Spleen (tissue), 11 donors: ENCODE measurements around the gene SERPINH1. TPM values are rescaled to one million over a fixed set of nuclear protein-coding genes. Genes with fewer than 3 reads are reported as not detected.

Experiments used
- DNase-seq: peaks from one replicate; pipeline ENCODE4 v3.0.0-alpha.2; 2020
- H3K27ac ChIP-seq, 8 donors: fragments of 200-600 bp; sonication (generic) in 7 of 8; 1 replicate in 4 of 8; 2 replicates in 4 of 8; pipeline versions ENCODE4 v1.5.0 to v1.8.0; 2016 to 2021; ENCODE audit warnings: inconsistent platforms in 4 of 8, mild to moderate bottlenecking in 4 of 8, moderate library complexity in 1 of 8
- H3K27me3 ChIP-seq, 7 donors: fragments of 200-600 bp; sonication (generic) in 6 of 7; replicated peaks in 1 of 7; 1 replicate in 4 of 7; 2 replicates in 3 of 7; pipeline versions ENCODE4 v1.5.0 to v1.8.0; 2016 to 2021; ENCODE audit warnings: inconsistent platforms in 3 of 7, mild to moderate bottlenecking in 1 of 7
- H3K36me3 ChIP-seq, 6 donors: fragments of 200-600 bp; sonication (generic) in 5 of 6; 1 replicate in 4 of 6; 2 replicates in 2 of 6; pipeline versions ENCODE4 v1.5.0 to v1.8.0; 2016 to 2021; ENCODE audit warnings: inconsistent platforms in 2 of 6
- H3K4me1 ChIP-seq, 6 donors: fragments of 200-600 bp; sonication (generic) in 5 of 6; 1 replicate in 3 of 6; 2 replicates in 3 of 6; pipeline versions ENCODE4 v1.5.0 to v1.8.0; 2016 to 2021; ENCODE audit warnings: inconsistent platforms in 3 of 6
- H3K4me3 ChIP-seq, 8 donors: fragments of 200-600 bp; sonication (generic) in 7 of 8; 1 replicate in 4 of 8; 2 replicates in 4 of 8; pipeline versions ENCODE4 v1.5.0 to v1.8.0; 2016 to 2021; ENCODE audit warnings: inconsistent platforms in 4 of 8, mild to moderate bottlenecking in 4 of 8, moderate library complexity in 2 of 8
- H3K9me3 ChIP-seq, 8 donors: fragments of 200-600 bp; sonication (generic) in 7 of 8; 1 replicate in 4 of 8; 2 replicates in 4 of 8; pipeline versions ENCODE4 v1.5.0 to v1.8.0; 2016 to 2021; ENCODE audit warnings: inconsistent platforms in 4 of 8
- CTCF ChIP-seq, 11 experiments: fragments of 200-600 bp in 7 of 11; fragments of 450-650 bp in 4 of 11; sonication (generic) in 4 of 11; IDR thresholded peaks in 8 of 11; conservative IDR thresholded peaks in 3 of 11; 1 replicate in 7 of 11; 2 replicates in 4 of 11; pipeline versions ENCODE4 v1.4.0 to v1.8.0; 2016 to 2021; ENCODE audit warnings: antibody characterized with exemption in 11 of 11, inconsistent platforms in 4 of 11, mild to moderate bottlenecking in 1 of 11
- POLR2A ChIP-seq, 3 donors: fragments of 450-650 bp; IDR thresholded peaks; one replicate each; pipeline ENCODE4 v1.5.1; 2017; ENCODE audit warnings: antibody characterized with exemption in 3 of 3, mild to moderate bottlenecking in 1 of 3
- POLR2AphosphoS5 ChIP-seq, 3 donors: sonication (generic); formaldehyde crosslinking; IDR thresholded peaks; one replicate each; pipeline ENCODE4 v1.5.1; 2017; ENCODE audit warnings: antibody characterized with exemption in 3 of 3
- WGBS, 5 donors: extraction: QIAGEN DNeasy Blood & Tissue Kit in 3 of 5; methylation state at CpG; one replicate each; pipeline versions ENCODE4 v1.1.5 to v1.1.7; 2013 to 2018; 5-methylcytosine and 5-hydroxymethylcytosine counted together
- intact Hi-C: fragments of 100-400 bp; cut with DNase I; formaldehyde crosslinking; loops from one replicate; pipeline ENCODE4 v1.15.0; 2023; ENCODE audit warnings: low total_unique reads
- polyA plus RNA-seq, 3 donors: library from polyadenylated mRNA; stranded (reverse); fragments of 200-250 nt; gene quantifications; one replicate each; pipeline ENCODE4 v1.2.1, GENCODE V29; 2013
- total RNA-seq, 7 donors: library from RNA; depleted of rRNA in 3 of 7; stranded (reverse); fragments of >200 nt in 3 of 7; fragmentation: NEBNext Ultra II Directional in 4 of 7; extraction: Animal tissue kit (Norgen Biotek cat#: 25700) in 4 of 7; gene quantifications; one replicate each; pipeline versions ENCODE4 v1.1.0 to v1.2.1, GENCODE V29; 2016 to 2021
- donor health status: healthy with polysubstance abuse.
- donor health status: DM: no; HTN: no; CAD: no; lungs with moderate emphysema.
- donor health status: DM: no; HTN: no; CAD: no.
- donor health status: Bipolar disorder and iron deficiency.
- donor health status: healthy.
- donor health status: DM: no; HTN: no; CAD: no.
- donor health status: DM: yes; HTN: yes; CAD: no.

The SERPINH1 gene
- total and polyA plus RNA-seq, 10 donors: 19.0 to 145 (median 69.4) TPM

- Histone ChIP-seq H3K4me3 (no peak overlapping the region), H3K27ac (no peak overlapping the region), H3K4me1 (peaks cover 8 to 27% (median 18%) of the 10 kb centered on the region in 6 donors), H3K27me3 (peaks cover 0 to 8% (median 0%) of the 10 kb centered on the region in 7 donors), H3K9me3 (no peaks in the 10 kb centered on the region), H3K36me3 (no peaks in the 10 kb centered on the region)
- no peak for DNase-seq
- WGBS, 5 donors: 80 to 100% (median 89%) methylated on average over 1 of the region's 1 CpG; no CpG with 5 or more reads in 1 of the 5 donors
- TF ChIP-seq POLR2AphosphoS5 (IDR thresholded peaks at IDR 0.05): no peak
- TF ChIP-seq CTCF (IDR thresholded peaks at IDR 0.05 in 8 of 11, conservative IDR thresholded peaks at IDR 0.05 in 3 of 11): no peak
- no peak for TF ChIP-seq POLR2A (IDR thresholded peaks at IDR 0.05)
- intact Hi-C loops: loop anchor here (10.0 kb wide), 1 partner anchor 53 kb away; no protein-coding TSS in a partner anchor
Observed at GRCh38 chr11:75542088-75542438, 20.0 kb upstream of the SERPINH1 start.

GRCh38 chr11:75543806-75544205 lies 18.2 kb upstream of the SERPINH1 start:
- peaks cover 0 to 21% (median 6%) of the 10 kb centered on the region in 6 donors for H3K4me1 ChIP-seq
- no peak overlapping the region for H3K27ac ChIP-seq
- H3K4me3 ChIP-seq: no peak overlapping the region
- intact Hi-C loops: loop anchor here (10.0 kb wide), 1 partner anchor 51 kb away; no protein-coding TSS in a partner anchor
- no peaks in the 10 kb centered on the region for H3K36me3 ChIP-seq
- no peaks in the 10 kb centered on the region for H3K9me3 ChIP-seq
- WGBS, 5 donors: 82 to 91% (median 88%) methylated on average over 6 of the region's 6 CpGs
- DNase-seq: no peak
- TF ChIP-seq CTCF (IDR thresholded peaks at IDR 0.05 in 8 of 11, conservative IDR thresholded peaks at IDR 0.05 in 3 of 11) (no peak), POLR2AphosphoS5 (IDR thresholded peaks at IDR 0.05) (no peak), POLR2A (IDR thresholded peaks at IDR 0.05) (no peak)
- peaks cover 0 to 8% (median 0%) of the 10 kb centered on the region in 7 donors for H3K27me3 ChIP-seq

GRCh38 chr11:75547177-75547576 lies 14.9 kb upstream of the SERPINH1 start:
- Histone ChIP-seq H3K36me3 (no peaks in the 10 kb centered on the region), H3K9me3 (no peaks in the 10 kb centered on the region), H3K27ac (no peak overlapping the region), H3K4me3 (no peak overlapping the region), H3K4me1 (peaks cover 0 to 21% (median 5%) of the 10 kb centered on the region in 6 donors), H3K27me3 (peaks cover 0 to 8% (median 0%) of the 10 kb centered on the region in 7 donors)
- TF ChIP-seq POLR2A (IDR thresholded peaks at IDR 0.05) (no peak), CTCF (IDR thresholded peaks at IDR 0.05 in 8 of 11, conservative IDR thresholded peaks at IDR 0.05 in 3 of 11) (no peak), POLR2AphosphoS5 (IDR thresholded peaks at IDR 0.05) (no peak)
- no peak for DNase-seq
- 94 to 97% (median 95%) methylated on average over 1 of the region's 1 CpG for WGBS, 5 donors
- intact Hi-C loops: loop anchor here (10.0 kb wide), 1 partner anchor 48 kb away; no protein-coding TSS in a partner anchor

GRCh38 chr11:75547617-75548058 lies 14.4 kb upstream of the SERPINH1 start:
- no peak overlapping the region for H3K4me3 ChIP-seq
- DNase-seq: no peak
- H3K4me1 ChIP-seq: peaks cover 0 to 17% (median 5%) of the 10 kb centered on the region in 6 donors
- intact Hi-C loops: loop anchor here (10.0 kb wide), 1 partner anchor 47 kb away; no protein-coding TSS in a partner anchor
- H3K27ac ChIP-seq: no peak overlapping the region
- H3K36me3 ChIP-seq: no peaks in the 10 kb centered on the region
- peaks cover 0 to 8% (median 0%) of the 10 kb centered on the region in 7 donors for H3K27me3 ChIP-seq
- TF ChIP-seq POLR2AphosphoS5 (IDR thresholded peaks at IDR 0.05) (peak in 2 of 3 donors; percentile 15 to 21), CTCF (IDR thresholded peaks at IDR 0.05 in 8 of 11, conservative IDR thresholded peaks at IDR 0.05 in 3 of 11) (peak; percentile 28 to 84 (median 73)), POLR2A (IDR thresholded peaks at IDR 0.05) (no peak)
- H3K9me3 ChIP-seq: no peaks in the 10 kb centered on the region
- WGBS, 5 donors: 16 to 28% (median 23%) methylated on average over 7 of the region's 7 CpGs
